SJSA1 (cell line): Measurements from ENCODE around the gene PELI3. TPM values are rescaled to one million over a fixed set of nuclear protein-coding genes. Genes with fewer than 3 reads are reported as not detected.
"Not testable (repeated sequence)": the region's sequence is repeated elsewhere in the genome, so short reads cannot be mapped to it uniquely, and the experiment has no call there.

Experiments
- DNase-seq, 2 experiments: peaks; one replicate each; pipeline ENCODE4 v3.0.0-alpha.2; 2015 to 2020; ENCODE audit warnings: low spot score in 2 of 2, low read depth in 1 of 2
- H3K27ac ChIP-seq: fragments of 250-450 bp; sonication (Bioruptor Pico); 2 replicates; pipeline ENCODE4 v1.5.1; 2020; ENCODE audit warnings: mild to moderate bottlenecking, moderate library complexity
- H3K27me3 ChIP-seq: fragments of 250-450 bp; sonication (Bioruptor Pico); replicated peaks from 2 replicates; pipeline ENCODE4 v1.5.1; 2020; ENCODE audit warnings: mild to moderate bottlenecking, moderate library complexity
- H3K36me3 ChIP-seq: fragments of 250-450 bp; sonication (Bioruptor Pico); 2 replicates; pipeline ENCODE4 v1.5.1; 2020; ENCODE audit warnings: mild to moderate bottlenecking
- H3K4me1 ChIP-seq: fragments of 250-450 bp; sonication (Bioruptor Pico); replicated peaks from 2 replicates; pipeline ENCODE4 v1.6.1; 2021; ENCODE audit warnings: mild to moderate bottlenecking
- H3K4me3 ChIP-seq: fragments of 250-450 bp; sonication (Bioruptor Pico); 2 replicates; pipeline ENCODE4 v1.5.1; 2020; ENCODE audit warnings: mild to moderate bottlenecking
- H3K9me3 ChIP-seq: fragments of 250-450 bp; sonication (Bioruptor Pico); replicated peaks from 2 replicates; pipeline ENCODE4 v1.5.1; 2020; ENCODE audit warnings: mild to moderate bottlenecking
- total RNA-seq: library from RNA; depleted of rRNA; stranded (reverse); fragments of >200 nt; shearing (Covaris generic); gene quantifications from 2 replicates; pipeline ENCODE4 v1.2.3, GENCODE V29; 2014; rRNA removed

Gene PELI3, protein sequence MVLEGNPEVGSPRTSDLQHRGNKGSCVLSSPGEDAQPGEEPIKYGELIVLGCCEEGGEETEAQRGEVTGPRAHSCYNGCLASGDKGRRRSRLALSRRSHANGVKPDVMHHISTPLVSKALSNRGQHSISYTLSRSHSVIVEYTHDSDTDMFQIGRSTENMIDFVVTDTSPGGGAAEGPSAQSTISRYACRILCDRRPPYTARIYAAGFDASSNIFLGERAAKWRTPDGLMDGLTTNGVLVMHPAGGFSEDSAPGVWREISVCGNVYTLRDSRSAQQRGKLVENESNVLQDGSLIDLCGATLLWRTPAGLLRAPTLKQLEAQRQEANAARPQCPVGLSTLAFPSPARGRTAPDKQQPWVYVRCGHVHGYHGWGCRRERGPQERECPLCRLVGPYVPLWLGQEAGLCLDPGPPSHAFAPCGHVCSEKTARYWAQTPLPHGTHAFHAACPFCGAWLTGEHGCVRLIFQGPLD
- total RNA-seq, result 7.0 and 11.1 TPM in 2 replicates

DNA sequence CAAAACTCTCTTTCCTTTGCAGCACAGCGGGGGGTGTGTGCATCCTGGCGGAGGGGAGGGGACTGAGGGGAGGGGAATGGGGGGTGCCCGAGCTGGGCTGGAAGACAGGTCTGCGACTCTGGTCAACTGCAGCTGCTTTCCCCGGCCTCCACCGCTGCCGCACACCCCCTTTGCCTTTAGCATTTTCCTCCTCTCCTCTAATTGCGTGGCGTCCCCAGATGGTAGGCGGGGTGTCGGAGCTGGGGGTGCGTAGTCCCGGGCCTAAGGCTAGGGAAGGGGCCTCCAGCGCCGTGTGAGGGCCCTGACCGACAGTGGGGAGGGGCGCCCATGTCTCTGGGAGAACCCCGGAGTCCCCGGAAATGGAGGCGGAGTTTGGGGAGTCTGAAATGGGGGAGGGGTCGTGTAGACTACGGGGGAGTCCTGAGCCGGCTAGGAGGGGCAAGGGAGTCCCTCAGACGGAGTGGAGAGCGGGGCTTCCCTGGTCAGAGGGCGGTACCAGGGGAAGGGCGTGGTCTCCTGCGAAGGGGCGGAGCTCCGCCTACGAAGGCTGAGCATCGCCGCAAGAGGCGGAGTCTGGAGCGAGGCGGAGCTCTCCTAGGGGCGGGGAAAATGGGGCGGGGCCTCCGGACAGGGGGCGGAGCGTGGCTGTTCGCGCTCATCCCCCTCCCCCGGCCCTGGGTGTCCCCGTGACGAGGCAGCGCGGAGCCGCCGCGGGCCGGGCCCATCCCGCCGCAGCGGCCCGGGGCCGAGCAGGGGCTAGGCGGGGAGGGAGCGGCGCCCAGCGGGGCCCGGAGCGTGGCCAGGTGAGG lies at the start of gene PELI3:
TSS of gene PELI3 (plus strand) at position 681 of the 809 bp plus-strand sequence. CDS start 1,224 bp downstream, outside the sequence.
- Histone ChIP-seq H3K27ac (no peak within 1 kb of the TSS), H3K4me1 (peaks cover 13% of the 10 kb centered on the region), H3K27me3 (no peaks in the 10 kb centered on the region), H3K36me3 (peaks cover 10% of the 10 kb centered on the region), H3K4me3 (peak within 1 kb of the TSS; percentile 70), H3K9me3 (peaks cover 14% of the 10 kb centered on the region)
- DNase-seq, result peak; percentile 96 to 98

DNA sequence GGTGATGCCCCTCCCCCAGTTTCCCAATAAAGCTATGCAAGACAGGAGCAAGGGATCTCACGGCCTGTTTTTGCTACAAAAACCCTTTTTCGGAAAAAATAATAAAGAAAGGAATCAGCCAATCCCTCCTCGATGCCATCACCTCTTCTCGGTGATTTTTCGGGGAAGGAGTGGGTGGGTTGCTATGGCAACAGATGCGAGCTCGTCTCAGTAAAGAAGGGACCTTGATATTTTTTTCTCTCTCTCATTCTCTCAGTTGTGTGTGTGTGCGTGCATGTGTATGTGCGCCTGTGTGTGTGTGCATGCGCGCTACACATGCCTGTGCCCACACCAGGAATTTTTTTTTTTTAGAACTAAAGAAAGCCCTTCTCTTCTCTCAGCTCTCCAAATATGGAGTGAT lies 49.7 kb upstream of the PELI3 start:
- peaks cover 15% of the 10 kb centered on the region for H3K4me1 ChIP-seq
- peaks cover 7% of the 10 kb centered on the region for H3K9me3 ChIP-seq
- H3K27me3 ChIP-seq, result no peaks in the 10 kb centered on the region
- H3K27ac ChIP-seq, result no peak overlapping the region
- no peak overlapping the region for H3K4me3 ChIP-seq
- no peak for DNase-seq
- H3K36me3 ChIP-seq, result peaks cover 6% of the 10 kb centered on the region

DNA sequence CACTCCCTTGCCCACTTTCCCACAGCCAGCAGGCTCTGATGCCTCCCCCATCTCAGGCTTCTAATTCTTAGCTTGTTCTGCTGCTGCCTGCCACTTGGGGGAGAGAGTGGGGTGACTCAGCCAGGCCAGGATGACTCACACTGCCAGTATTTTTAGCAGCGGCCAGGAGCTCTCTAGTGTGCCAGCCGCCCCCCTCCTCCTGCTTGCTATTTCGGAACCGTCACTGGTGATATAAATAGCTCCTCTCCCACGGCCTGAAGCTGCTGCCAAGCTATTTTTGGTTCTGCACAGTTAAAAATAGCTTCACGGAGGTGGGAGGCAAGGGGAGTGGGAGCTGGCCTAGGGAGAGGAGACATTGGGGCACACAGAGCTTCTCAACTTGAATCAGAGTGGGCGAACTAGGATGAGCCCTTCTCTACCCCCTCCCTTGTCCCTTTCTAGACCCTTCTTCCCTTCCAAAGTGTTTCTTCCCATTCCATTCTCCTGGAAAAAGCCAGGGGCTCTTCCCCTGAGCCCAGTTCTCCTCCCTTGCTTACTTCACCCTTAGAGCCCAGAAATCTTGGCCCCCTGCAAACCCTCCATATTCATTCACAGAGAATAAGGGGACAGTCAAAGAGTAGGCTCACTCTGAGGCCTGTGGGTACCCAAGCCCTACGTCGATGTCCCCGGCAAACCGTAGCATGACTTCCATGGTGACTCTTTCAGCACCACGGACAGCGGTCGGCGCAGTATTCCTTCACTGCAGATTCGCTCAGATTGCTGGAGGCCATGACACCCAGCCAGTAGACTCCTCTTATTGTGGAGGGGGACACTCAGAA lies 48.3 kb upstream of the PELI3 start:
- no peak overlapping the region for H3K4me3 ChIP-seq
- H3K36me3 ChIP-seq, result peaks cover 20% of the 10 kb centered on the region
- peaks cover 15% of the 10 kb centered on the region for H3K4me1 ChIP-seq
- peak; percentile 96 to 99 for DNase-seq
- H3K9me3 ChIP-seq, result peaks cover 7% of the 10 kb centered on the region
- no peak overlapping the region for H3K27ac ChIP-seq
- H3K27me3 ChIP-seq, result no peaks in the 10 kb centered on the region

DNA sequence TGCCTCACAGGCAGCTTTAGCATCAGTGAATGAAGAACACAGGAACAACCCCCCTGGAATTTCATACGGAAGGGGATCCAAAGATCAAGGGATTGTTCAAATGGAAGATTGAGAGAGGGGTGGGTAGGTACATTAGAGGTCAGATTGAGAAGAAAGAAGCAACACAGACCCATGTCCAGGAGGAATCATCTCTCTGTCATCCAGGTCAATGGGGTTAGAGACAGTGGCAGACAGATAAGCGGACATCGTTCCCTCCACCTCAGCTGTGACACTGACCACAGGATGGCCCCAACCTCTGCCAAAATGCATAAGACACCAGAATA lies 47.8 kb upstream of the PELI3 start:
- Histone ChIP-seq H3K36me3 (peaks cover 26% of the 10 kb centered on the region), H3K9me3 (peaks cover 7% of the 10 kb centered on the region), H3K4me1 (peaks cover 15% of the 10 kb centered on the region), H3K27ac (no peak overlapping the region), H3K27me3 (no peaks in the 10 kb centered on the region), H3K4me3 (no peak overlapping the region)
- no peak for DNase-seq

DNA sequence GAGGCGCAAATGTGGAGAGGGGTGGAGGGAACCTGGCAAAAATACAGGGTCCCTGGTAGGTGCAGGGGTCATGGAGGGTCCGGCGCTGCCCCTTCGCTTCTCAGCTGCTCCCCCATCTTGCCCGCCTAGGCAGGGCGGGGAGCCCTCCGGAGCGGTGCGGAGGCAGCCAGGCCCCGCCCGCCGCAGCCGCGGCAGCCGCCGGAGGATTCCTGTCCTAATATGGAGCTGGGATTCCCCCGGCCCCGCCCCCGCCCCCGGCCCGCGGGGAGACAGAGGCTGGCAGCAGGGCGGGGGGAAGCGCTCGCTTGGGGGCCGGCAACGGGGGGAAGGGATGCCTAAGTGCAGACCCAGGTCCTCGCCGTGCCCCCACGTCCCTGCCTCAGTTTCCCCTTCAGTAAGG lies 46.9 kb upstream of the PELI3 start:
- Histone ChIP-seq H3K27me3 (no peaks in the 10 kb centered on the region), H3K27ac (no peak overlapping the region), H3K9me3 (peaks cover 7% of the 10 kb centered on the region), H3K4me3 (no peak overlapping the region), H3K36me3 (peaks cover 35% of the 10 kb centered on the region), H3K4me1 (peaks cover 15% of the 10 kb centered on the region)
- DNase-seq, result no peak

DNA sequence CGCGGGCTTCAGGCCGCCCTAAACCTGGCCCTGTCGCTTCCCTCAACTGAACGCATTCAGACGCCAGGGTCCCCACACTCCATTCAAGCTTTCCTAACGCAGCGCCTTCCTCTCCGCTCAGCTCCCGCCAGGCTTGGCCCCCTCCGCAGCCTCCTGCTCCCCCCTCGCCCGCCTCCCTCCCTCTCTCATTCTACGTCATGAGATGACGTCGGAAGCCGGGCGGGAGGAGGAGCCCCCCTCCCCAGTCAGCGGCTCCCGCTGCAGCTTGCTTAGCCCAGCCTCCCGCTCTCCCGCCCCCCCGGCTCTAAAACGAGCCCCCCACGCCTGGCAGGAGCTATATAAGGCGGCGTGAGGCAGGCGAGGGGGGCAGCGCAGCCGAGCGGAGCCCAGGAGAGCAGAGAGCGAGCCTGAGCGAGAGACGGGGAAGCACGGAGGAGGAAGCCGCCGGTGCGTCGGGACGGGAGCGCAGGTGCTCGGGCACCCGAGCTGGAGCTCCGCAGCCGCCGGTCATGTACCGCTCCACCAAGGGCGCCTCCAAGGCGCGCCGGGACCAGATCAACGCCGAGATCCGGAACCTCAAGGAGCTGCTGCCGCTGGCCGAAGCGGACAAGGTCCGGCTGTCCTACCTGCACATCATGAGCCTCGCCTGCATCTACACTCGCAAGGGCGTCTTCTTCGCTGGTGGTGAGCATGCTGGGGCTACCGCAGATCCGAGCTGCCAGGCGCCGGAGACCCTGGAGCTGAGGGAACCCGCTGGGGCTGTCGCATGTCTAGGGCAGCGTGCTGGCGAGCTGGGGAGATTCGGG lies 45.8 kb upstream of the PELI3 start, which contains the start of gene NPAS4:
TSS of gene NPAS4 (plus strand) at position 365 of the 806 bp plus-strand sequence. CDS start at position 510, 145 bp downstream.
- Histone ChIP-seq H3K36me3 (peaks cover 40% of the 10 kb centered on the region), H3K27me3 (no peaks in the 10 kb centered on the region), H3K4me3 (no peak within 1 kb of the TSS), H3K4me1 (peaks cover 15% of the 10 kb centered on the region), H3K27ac (no peak within 1 kb of the TSS), H3K9me3 (peaks cover 7% of the 10 kb centered on the region)
- DNase-seq, result no peak

DNA sequence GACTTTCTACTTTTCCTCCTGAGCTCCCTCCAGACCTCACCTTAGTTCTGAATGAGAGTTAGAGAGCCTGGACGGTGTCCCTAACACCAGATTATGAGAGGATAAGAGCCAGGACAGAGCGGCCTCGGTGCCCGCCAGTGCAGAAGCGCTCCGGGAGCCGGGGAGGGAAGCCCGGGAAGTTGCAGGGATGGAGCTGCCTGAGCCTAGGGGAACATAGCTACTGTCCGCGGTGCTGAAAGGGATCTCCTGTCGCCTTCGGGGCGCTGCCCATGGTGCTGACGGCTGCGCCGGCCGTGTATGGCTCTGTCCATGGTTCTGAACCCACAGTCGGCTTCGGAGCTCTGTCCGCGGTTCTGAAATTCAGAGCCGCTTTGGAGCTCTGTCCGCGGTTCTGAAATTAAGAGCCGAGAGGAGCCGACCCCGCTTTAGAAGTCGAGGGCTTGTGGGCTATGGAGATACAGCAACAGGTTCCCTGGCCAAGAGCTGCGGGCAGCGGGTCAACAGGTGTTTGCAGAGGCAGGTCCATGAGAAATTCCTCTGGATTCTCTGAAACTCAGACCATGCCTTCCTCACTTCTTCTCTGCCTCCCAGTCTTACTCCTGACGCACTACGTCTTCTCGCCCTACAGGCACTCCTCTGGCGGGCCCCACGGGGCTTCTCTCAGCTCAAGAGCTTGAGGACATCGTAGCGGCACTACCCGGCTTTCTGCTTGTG lies 45.1 kb upstream of the PELI3 start:
- peaks cover 15% of the 10 kb centered on the region for H3K4me1 ChIP-seq

DNA sequence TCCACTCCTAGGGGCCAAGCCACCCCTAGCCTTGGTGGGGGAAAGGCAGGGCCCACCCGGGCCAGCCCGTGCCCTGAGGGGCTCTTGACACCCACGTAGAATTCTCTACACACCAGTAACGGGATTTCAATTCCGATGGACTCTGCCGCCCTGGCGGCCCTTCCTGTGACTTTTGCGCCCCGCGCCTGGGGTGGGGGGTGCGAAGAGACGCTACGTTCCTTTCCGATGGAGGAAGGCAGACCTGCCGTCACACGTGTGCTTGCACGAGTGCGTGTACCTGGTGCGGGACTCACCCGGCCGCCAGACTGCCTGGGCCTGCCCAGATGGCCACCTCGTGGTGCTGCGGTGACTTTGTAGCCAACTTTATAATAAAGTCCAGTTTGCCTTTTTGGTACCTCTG lies 40.4 kb upstream of the PELI3 start:
- H3K36me3 ChIP-seq, result peaks cover 47% of the 10 kb centered on the region
- DNase-seq, result no peak
- peaks cover 7% of the 10 kb centered on the region for H3K9me3 ChIP-seq
- H3K27me3 ChIP-seq, result no peaks in the 10 kb centered on the region
- no peak overlapping the region for H3K4me3 ChIP-seq
- no peak overlapping the region for H3K27ac ChIP-seq
- H3K4me1 ChIP-seq, result no peaks in the 10 kb centered on the region

More for the DNA sequence above, 45.1 kb upstream of the PELI3 start:
- peaks cover 45% of the 10 kb centered on the region for H3K36me3 ChIP-seq
- H3K4me3 ChIP-seq, result no peak overlapping the region
- no peaks in the 10 kb centered on the region for H3K27me3 ChIP-seq
- peaks cover 7% of the 10 kb centered on the region for H3K9me3 ChIP-seq
- no peak overlapping the region for H3K27ac ChIP-seq
- DNase-seq, result peak; percentile 89 to 94

DNA sequence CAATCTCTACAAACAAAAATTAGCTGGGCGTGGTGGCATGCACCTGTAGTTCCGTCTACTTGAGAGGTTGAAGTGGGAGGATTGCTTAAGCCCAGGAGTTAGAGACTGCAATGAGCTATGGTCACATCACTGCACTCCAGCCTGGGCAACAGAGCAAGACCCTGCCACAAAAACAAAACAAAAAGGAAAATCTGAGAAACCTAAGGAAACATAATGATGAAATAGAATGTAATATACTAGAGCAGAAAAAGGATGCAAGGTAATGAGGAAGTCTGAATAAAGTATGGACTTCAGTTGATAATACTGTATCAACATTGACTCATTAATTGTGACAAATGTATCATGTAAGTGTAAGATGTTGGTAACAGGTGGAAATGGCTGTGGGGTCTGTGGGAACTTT lies 37.8 kb upstream of the PELI3 start:
- H3K27me3 ChIP-seq, result no peaks in the 10 kb centered on the region
- peaks cover 35% of the 10 kb centered on the region for H3K36me3 ChIP-seq
- no peak for DNase-seq
- H3K4me1 ChIP-seq, result no peaks in the 10 kb centered on the region
- H3K9me3 ChIP-seq, result no peaks in the 10 kb centered on the region
- no peak overlapping the region for H3K27ac ChIP-seq
- H3K4me3 ChIP-seq, result no peak overlapping the region

DNA sequence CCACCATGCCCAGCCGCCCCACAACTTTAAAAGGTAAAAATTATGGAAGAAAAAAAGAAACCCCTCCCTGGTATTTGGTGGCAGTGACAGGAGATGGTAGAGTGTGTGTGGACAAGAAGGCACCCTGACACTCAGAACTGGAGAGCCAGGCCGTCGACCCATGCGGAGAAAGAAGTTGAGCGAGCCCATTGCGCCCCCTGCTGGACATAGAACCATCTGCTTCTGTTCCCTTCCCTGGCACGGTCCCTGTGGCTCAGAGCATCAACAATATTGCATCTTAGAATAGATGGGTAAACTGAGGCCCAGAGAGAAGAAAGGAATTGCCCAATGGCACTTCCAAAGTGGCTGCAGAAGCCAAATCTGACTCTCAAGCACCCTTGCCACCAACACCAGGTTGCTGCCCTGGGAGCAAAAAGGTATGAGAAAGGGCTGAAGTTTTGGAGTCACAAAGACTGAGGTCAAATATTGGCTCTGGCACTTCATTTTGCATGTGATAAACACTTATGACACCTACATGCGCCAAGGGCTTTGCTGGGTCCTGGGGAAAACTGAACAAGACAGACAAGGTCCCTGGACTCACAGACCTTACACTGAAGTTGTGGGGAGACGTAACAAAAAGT lies 36.6 kb upstream of the PELI3 start:
- DNase-seq, result peak; percentile 75 to 92
- no peaks in the 10 kb centered on the region for H3K9me3 ChIP-seq
- H3K27me3 ChIP-seq, result no peaks in the 10 kb centered on the region

DNA sequence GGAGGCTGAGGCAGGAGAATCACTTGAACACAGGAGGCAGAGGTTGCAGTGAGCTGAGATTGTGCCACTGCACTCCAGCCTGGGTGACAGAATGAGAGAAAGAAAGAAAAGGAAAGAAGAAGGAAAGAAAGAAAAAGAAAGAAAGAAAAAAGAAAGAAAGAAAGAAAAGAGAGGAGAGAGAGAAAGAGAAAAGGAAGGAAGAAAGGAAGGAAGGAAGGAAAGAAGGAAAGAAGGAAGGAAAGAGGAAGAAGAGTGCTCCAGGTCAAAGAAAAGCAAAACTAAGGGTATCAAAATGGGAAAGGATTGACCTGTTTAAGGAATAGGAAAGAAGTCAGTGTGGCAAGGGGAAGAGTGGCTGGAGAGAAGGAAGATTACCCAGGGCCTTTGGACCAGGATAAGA lies 35.4 kb upstream of the PELI3 start:
- not testable (repeated sequence) for H3K27ac ChIP-seq, H3K9me3 ChIP-seq, H3K4me3 ChIP-seq, DNase-seq, H3K4me1 ChIP-seq, H3K27me3 ChIP-seq
- peaks cover 35% of the 10 kb centered on the region for H3K36me3 ChIP-seq

More for the DNA sequence above, 36.6 kb upstream of the PELI3 start:
- H3K4me3 ChIP-seq, result no peak overlapping the region
- peaks cover 28% of the 10 kb centered on the region for H3K36me3 ChIP-seq
- no peaks in the 10 kb centered on the region for H3K4me1 ChIP-seq
- H3K27ac ChIP-seq, result no peak overlapping the region

DNA sequence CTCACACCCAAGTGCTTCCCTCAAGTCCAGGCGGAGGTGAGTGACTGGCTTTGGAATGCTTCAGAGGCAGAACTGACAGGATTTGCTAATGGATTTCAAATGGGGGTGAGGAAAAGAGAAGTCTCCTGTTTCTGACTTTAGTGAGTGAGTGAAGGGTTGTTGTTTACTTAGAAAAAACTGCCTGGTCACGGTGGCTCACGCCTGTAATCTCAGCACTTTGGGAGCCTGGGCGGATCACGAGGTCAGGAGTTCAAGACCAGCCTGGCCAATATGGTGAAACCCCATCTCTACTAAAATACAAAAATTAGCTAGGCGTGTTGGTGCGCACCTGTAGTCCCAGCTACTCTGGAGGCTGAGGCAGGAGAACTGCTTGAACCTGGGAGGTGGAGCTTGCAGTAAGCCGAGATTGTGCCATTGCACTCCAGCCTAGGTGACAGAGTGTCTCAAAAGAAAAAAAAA lies 34.8 kb upstream of the PELI3 start:
- H3K9me3 ChIP-seq, H3K27me3 ChIP-seq, H3K4me1 ChIP-seq, H3K27ac ChIP-seq, H3K4me3 ChIP-seq, DNase-seq: not testable (repeated sequence)
- H3K36me3 ChIP-seq, result peaks cover 35% of the 10 kb centered on the region
